ENCODE data around the gene CFAP43. TPM values are rescaled to one million over a fixed set of nuclear protein-coding genes. Genes with fewer than 3 reads are reported as not detected.

The CFAP43 gene
- total and polyA plus RNA-seq, 2 of the 8 experiments (the other 6 are each of a cell fraction or from before 2014, with no cell fraction given) = 0.11 to 0.27 TPM

GRCh38 chr10:104193787-104194186 is 38.4 kb downstream of the CFAP43 start:
- no peak overlapping the region for H2BK15ac ChIP-seq (ENCODE audit: low read length)
- no peak overlapping the region for H3K56ac ChIP-seq (replicated peaks; ENCODE audit: insufficient read length, low read depth, low read length)
- no peak overlapping the region for H2AK5ac ChIP-seq (ENCODE audit: low read depth, low read length)
- no peak overlapping the region for H2BK20ac ChIP-seq (ENCODE audit: low read length)
- no peaks in the 10 kb centered on the region for H3K36me3 ChIP-seq (ENCODE audit: control insufficient read depth in 2 of 4, insufficient read depth in 4 of 4, low read length in 3 of 4)
- POLR2A ChIA-PET (ENCODE audit: partially characterized antibody) = no interaction called here
- DNase-seq (ENCODE audit: low read depth in 1 of 2, low spot score in 2 of 2) (no peak), FAIRE-seq (no peak)
- H2BK12ac ChIP-seq (ENCODE audit: low read depth, low read length) = no peak overlapping the region
- no peak overlapping the region for H2BK120ac ChIP-seq (replicated peaks; ENCODE audit: low read depth, low read length)
- no peak overlapping the region for H4K5ac ChIP-seq (ENCODE audit: insufficient read length, low read depth, low read length)
- H3K23me2 ChIP-seq (ENCODE audit: low read depth, low read length) = no peaks in the 10 kb centered on the region
- CTCF ChIA-PET (ENCODE audit: partially characterized antibody) = no interaction called here
- H4K20me1 ChIP-seq (replicated peaks in 1 of 2; ENCODE audit: control insufficient read depth in 1 of 2, insufficient read depth in 2 of 2, low read length in 2 of 2) = no peaks in the 10 kb centered on the region
- no peak overlapping the region for H3K14ac ChIP-seq (ENCODE audit: insufficient read length)
- H4K91ac ChIP-seq (replicated peaks; ENCODE audit: insufficient read length, low read length) = no peak overlapping the region
- no peaks in the 10 kb centered on the region for H3K79me2 ChIP-seq (ENCODE audit: control insufficient read depth in 1 of 2, insufficient read depth in 2 of 2, low read length in 2 of 2)
- H4K8ac ChIP-seq (ENCODE audit: extremely low read depth, insufficient read depth, low read length) = no peak overlapping the region
- no peak overlapping the region for H2BK5ac ChIP-seq (ENCODE audit: low read depth, low read length)
- H3K27me3 ChIP-seq (replicated peaks in 1 of 4; ENCODE audit: control insufficient read depth in 3 of 4, extremely low read depth in 1 of 4, insufficient read depth in 3 of 4, low read length in 3 of 4) = no peaks in the 10 kb centered on the region
- H3K4me1 ChIP-seq (replicated peaks in 1 of 4; ENCODE audit: control insufficient read depth in 3 of 4, insufficient read depth in 4 of 4, low read length in 3 of 4) = no peaks in the 10 kb centered on the region
- 87% methylated on average over 17 of the region's 17 CpGs; no CpG with 5 or more reads in 1 of the 2 experiments for WGBS, 2 experiments (ENCODE audit: extremely low coverage in 1 of 2, insufficient coverage in 1 of 2, insufficient read length in 1 of 2, insufficient replicate concordance in 2 of 2, low coverage in 1 of 2, low lambda C conversion rate in 2 of 2, missing lambda C conversion rate in 1 of 2)
- no peak overlapping the region for H3K4ac ChIP-seq (replicated peaks; ENCODE audit: insufficient read length, low read depth, low read length)
- H3K18ac ChIP-seq (ENCODE audit: extremely low read depth, low read length) = no peak overlapping the region
- no peak overlapping the region for H3K4me3 ChIP-seq (ENCODE audit: extremely low read depth in 1 of 4, insufficient read depth in 2 of 4, low read depth in 3 of 4, low read length in 4 of 4)
- no peaks in the 10 kb centered on the region for H3K9me3 ChIP-seq (ENCODE audit: insufficient read depth in 2 of 2, low read depth in 1 of 2, low read length in 1 of 2)
- no peak overlapping the region for H3K9ac ChIP-seq (replicated peaks in 1 of 4; ENCODE audit: extremely low read depth in 1 of 4, low read depth in 3 of 4, low read length in 3 of 4)
- no peaks in the 10 kb centered on the region for H3K79me1 ChIP-seq (ENCODE audit: low read depth, low read length)
- no peak overlapping the region for H3K4me2 ChIP-seq (ENCODE audit: insufficient read depth in 1 of 2, low read depth in 2 of 2, low read length in 2 of 2)
- H3K23ac ChIP-seq (ENCODE audit: insufficient read length) = no peak overlapping the region
- no peak overlapping the region for H2AFZ ChIP-seq (ENCODE audit: low read length)
- H3K27ac ChIP-seq (ENCODE audit: low read depth, low read length) = no peak overlapping the region
- TF ChIP-seq CREB1 (IDR thresholded peaks at IDR 0.05) = no peak
- no peak for TF ChIP-seq KDM5A (IDR thresholded peaks at IDR 0.05; ENCODE audit: low read length)
- TF ChIP-seq SP2 (IDR thresholded peaks at IDR 0.05; ENCODE audit: low read length) = no peak
- no peak for TF ChIP-seq EGR1 (IDR thresholded peaks at IDR 0.05; ENCODE audit: borderline replicate concordance, low read depth, low read length)
- no peak for TF ChIP-seq EP300 (IDR thresholded peaks at IDR 0.05; ENCODE audit: borderline replicate concordance in 1 of 2, low read depth in 2 of 2, low read length in 2 of 2)
- no peak for TF ChIP-seq HDAC6 (IDR thresholded peaks at IDR 0.05; ENCODE audit: low read depth, low read length)
- no peak for TF ChIP-seq ZNF274 (IDR thresholded peaks at IDR 0.05; ENCODE audit: borderline replicate concordance, extremely low read depth, low read length)
- TF ChIP-seq SIRT6 (IDR thresholded peaks at IDR 0.05; ENCODE audit: low read length) = no peak
- TF ChIP-seq NRF1 (IDR thresholded peaks at IDR 0.05; ENCODE audit: low read depth, low read length) = no peak
- no peak for TF ChIP-seq BACH1 (IDR thresholded peaks at IDR 0.05; ENCODE audit: low read length)
- TF ChIP-seq MAX (IDR thresholded peaks at IDR 0.05) = no peak
- no peak for TF ChIP-seq BCL11A (IDR thresholded peaks at IDR 0.05; ENCODE audit: low read depth in 2 of 2, low read length in 2 of 2)
- TF ChIP-seq USF2 (IDR thresholded peaks at IDR 0.05; ENCODE audit: low read length) = no peak
- TF ChIP-seq RXRA (IDR thresholded peaks at IDR 0.05; ENCODE audit: insufficient read depth, low read depth, low read length) = no peak
- TF ChIP-seq GABPA (IDR thresholded peaks at IDR 0.05; ENCODE audit: borderline replicate concordance, insufficient read depth, low read length) = no peak

Measured in H1 (cell line).